Endothelial cell of umbilical vein (primary cell): ENCODE measurements around the gene CPNE7.

Source experiments
- EZH2 ChIP-seq: IDR thresholded peaks from 2 replicates; pipeline ENCODE4 v1.6.1; 2012; ENCODE audit warnings: borderline replicate concordance, low read depth, mild to moderate bottlenecking, moderate library complexity, low read length, inconsistent platforms; ENCODE audit not compliant: severe bottlenecking
- FOS ChIP-seq: IDR thresholded peaks from 2 replicates; pipeline ENCODE4 v1.6.1; 2011; ENCODE audit warnings: mild to moderate bottlenecking, low read length, moderate library complexity, borderline replicate concordance; ENCODE audit not compliant: insufficient read depth
- JUN ChIP-seq: IDR thresholded peaks from 2 replicates; pipeline ENCODE4 v1.6.1; 2011; ENCODE audit warnings: borderline replicate concordance, low read depth; ENCODE audit not compliant: insufficient read length, insufficient read depth
- MYC ChIP-seq: IDR thresholded peaks from one replicate; pipeline ENCODE4 v1.6.1; 2011; ENCODE audit warnings: mild to moderate bottlenecking, low read depth, low read length
- POLR2A ChIP-seq: IDR thresholded peaks from 2 replicates; pipeline ENCODE4 v1.6.1; 2012; ENCODE audit warnings: low read depth, mild to moderate bottlenecking, control low read depth, low read length
- POLR2AphosphoS5 ChIP-seq: IDR thresholded peaks from 2 replicates; pipeline ENCODE4 v1.6.1; 2012; ENCODE audit warnings: low read depth, mild to moderate bottlenecking, control low read depth, low read length, moderate library complexity; ENCODE audit not compliant: insufficient read depth
- TF ChIP-seq, protein P1 (sequence below), 2 donors: IDR thresholded peaks; 1 replicate in 1 of 2; 2 replicates in 1 of 2; pipeline ENCODE4 v1.5.1; 2011; ENCODE audit warnings: low read length in 2 of 2, mild to moderate bottlenecking in 2 of 2, moderate library complexity in 2 of 2, control low read depth in 1 of 2, inconsistent platforms in 1 of 2, low read depth in 1 of 2; ENCODE audit not compliant: insufficient read depth in 1 of 2; ENCODE audit errors: extremely low read depth in 1 of 2
- TF ChIP-seq, protein P2 (sequence below): IDR thresholded peaks from 2 replicates; pipeline ENCODE4 v1.6.1; 2011; ENCODE audit not compliant: insufficient read depth, insufficient read length

DNA sequence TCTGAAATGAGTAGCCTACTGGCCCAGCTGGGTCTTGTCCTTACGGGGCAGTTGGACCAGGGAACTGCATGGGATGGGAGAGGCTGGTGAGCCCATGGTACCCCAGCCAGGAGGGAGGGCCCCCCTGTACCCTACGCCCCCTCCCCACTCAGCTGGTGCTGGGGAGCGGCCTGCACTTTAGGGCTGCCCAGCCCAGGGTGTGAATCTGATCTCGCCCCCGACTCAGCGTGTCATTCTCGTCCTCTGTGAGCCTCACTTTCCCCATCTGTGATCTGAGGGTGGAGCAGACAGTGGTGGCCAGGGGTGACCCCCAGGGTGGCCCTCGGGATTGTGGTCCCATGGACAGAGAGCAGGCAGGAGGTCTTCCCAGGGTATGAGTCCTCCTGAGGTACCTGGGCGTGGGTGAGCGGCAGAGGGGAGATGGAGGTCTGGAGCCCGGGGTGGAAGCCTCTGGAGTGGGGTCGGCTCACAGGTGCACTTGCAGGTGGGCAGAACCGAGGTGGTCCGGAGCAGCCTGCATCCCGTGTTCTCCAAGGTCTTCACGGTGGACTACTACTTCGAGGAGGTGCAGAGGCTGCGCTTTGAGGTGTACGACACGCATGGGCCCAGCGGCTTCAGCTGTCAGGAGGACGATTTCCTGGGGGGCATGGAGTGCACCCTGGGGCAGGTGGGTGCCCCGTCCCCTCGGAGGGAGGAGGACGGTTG lies 1.6 kb downstream of the CPNE7 start:
- TF ChIP-seq MYC (no peak), POLR2A (no peak), EZH2 (no peak), POLR2AphosphoS5 (no peak), JUN (no peak), FOS (no peak)
- TF ChIP-seq, protein P1, sequence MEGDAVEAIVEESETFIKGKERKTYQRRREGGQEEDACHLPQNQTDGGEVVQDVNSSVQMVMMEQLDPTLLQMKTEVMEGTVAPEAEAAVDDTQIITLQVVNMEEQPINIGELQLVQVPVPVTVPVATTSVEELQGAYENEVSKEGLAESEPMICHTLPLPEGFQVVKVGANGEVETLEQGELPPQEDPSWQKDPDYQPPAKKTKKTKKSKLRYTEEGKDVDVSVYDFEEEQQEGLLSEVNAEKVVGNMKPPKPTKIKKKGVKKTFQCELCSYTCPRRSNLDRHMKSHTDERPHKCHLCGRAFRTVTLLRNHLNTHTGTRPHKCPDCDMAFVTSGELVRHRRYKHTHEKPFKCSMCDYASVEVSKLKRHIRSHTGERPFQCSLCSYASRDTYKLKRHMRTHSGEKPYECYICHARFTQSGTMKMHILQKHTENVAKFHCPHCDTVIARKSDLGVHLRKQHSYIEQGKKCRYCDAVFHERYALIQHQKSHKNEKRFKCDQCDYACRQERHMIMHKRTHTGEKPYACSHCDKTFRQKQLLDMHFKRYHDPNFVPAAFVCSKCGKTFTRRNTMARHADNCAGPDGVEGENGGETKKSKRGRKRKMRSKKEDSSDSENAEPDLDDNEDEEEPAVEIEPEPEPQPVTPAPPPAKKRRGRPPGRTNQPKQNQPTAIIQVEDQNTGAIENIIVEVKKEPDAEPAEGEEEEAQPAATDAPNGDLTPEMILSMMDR (IDR thresholded peaks at IDR 0.05; ENCODE audit: extremely low read depth in 1 of 2, insufficient read depth in 1 of 2, low read depth in 1 of 2, low read length in 2 of 2), result no peak
- TF ChIP-seq, protein P2, sequence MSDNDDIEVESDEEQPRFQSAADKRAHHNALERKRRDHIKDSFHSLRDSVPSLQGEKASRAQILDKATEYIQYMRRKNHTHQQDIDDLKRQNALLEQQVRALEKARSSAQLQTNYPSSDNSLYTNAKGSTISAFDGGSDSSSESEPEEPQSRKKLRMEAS, result no peak
